ENCODE measurements around the gene CREB3.

Gene CREB3

DNA sequence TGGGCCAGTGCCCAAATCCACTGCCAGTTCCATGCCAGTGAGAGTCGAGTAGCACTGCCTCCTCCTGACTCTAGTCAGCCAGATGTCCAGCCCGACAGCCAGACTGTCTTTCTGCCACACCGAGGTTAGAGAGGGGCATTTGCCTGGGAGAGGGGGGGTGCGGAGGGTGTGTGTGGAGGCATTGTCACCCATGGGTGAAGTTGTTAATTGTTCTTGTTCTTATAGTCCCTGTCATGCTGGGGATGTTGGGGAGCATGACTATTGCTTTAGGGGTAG, 17.7 kb downstream of the CREB3 start:
- DNase-seq (ENCODE audit: low read depth): no peak
- peak overlapping the region; percentile 99 for H3K4me3 ChIP-seq (ENCODE audit: control insufficient read depth, low read depth, low read length)
- no peak for TF ChIP-seq CTCF (IDR thresholded peaks at IDR 0.05; ENCODE audit: control insufficient read depth, insufficient read depth, low read depth, low read length, missing control alignments)

GRCh38 chr9:35753466-35753865, 21.0 kb downstream of the CREB3 start:
- DNase-seq (ENCODE audit: low read depth): no peak
- H3K4me3 ChIP-seq (ENCODE audit: control insufficient read depth, low read depth, low read length): no peak overlapping the region
- no peak for TF ChIP-seq CTCF (IDR thresholded peaks at IDR 0.05; ENCODE audit: control insufficient read depth, insufficient read depth, low read depth, low read length, missing control alignments)

DNA sequence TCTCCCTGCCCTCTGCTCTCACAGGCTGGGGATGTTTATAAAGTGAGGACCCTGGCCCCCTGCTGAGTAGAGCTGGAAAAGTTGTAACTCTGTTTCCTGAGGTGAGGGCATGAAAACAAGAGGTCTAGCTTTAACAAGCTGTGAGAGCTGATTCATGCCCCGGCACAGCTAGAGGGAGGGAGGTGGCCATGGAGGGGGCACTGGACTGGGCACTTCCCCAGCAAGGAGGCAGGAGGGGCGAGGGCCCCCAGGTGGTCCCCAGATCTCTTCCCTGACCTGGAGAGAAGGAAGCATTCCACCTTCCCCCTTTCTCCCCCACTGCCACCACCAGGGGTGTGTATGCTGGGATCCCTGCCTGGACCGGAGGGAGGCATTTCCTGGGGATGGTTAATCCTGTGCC, 21.8 kb downstream of the CREB3 start, which contains the start of gene MSMP:
Gene MSMP (minus strand): TSS at position 13 of the 400 bp plus-strand sequence. CDS start 147 bp downstream, outside the sequence.
- no peak within 1 kb of the TSS for H3K4me3 ChIP-seq (ENCODE audit: control insufficient read depth, low read depth, low read length)
- no peak for TF ChIP-seq CTCF (IDR thresholded peaks at IDR 0.05; ENCODE audit: control insufficient read depth, insufficient read depth, low read depth, low read length, missing control alignments)
- DNase-seq (ENCODE audit: low read depth): no peak

DNA sequence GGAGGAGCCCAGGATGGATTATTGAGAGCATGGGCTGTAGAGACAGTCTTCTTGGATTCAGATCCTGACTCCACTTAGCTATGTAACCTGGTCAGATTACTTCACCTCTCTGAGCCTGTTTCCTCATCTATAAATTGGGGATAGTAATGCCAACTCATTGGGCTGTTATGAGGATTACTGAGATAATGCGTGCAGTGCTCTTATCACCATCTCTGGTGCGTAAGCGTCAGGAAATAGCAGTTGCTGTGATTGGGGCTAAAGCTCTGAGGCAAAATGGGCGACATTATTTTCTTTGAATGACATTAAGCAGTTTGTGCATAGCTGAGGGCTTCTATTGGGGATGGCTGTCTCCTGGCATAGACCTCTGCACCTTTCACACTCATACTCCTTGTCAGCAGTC, 22.6 kb downstream of the CREB3 start:
- no peak for TF ChIP-seq CTCF (IDR thresholded peaks at IDR 0.05; ENCODE audit: control insufficient read depth, insufficient read depth, low read depth, low read length, missing control alignments)
- DNase-seq (ENCODE audit: low read depth): no peak
- H3K4me3 ChIP-seq (ENCODE audit: control insufficient read depth, low read depth, low read length): no peak overlapping the region

- TF ChIP-seq CTCF (IDR thresholded peaks at IDR 0.05; ENCODE audit: control insufficient read depth, insufficient read depth, low read depth, low read length, missing control alignments): peak; percentile 51
- peak overlapping the region; percentile 34 for H3K4me3 ChIP-seq (ENCODE audit: control insufficient read depth, low read depth, low read length)
- DNase-seq (ENCODE audit: low read depth): no peak
Observed at GRCh38 chr9:35756275-35757225, 24.1 kb downstream of the CREB3 start.

- H3K4me3 ChIP-seq (ENCODE audit: control insufficient read depth, low read depth, low read length): peak overlapping the region; percentile 5; the same call in 1 of the 2 replicates
- TF ChIP-seq CTCF (IDR thresholded peaks at IDR 0.05; ENCODE audit: control insufficient read depth, insufficient read depth, low read depth, low read length, missing control alignments): no peak
- DNase-seq (ENCODE audit: low read depth): no peak
Observed at GRCh38 chr9:35757226-35757891, 24.9 kb downstream of the CREB3 start.
